Stimulated activated CD4-positive, alpha-beta T cell treated with anti-CD3 and anti-CD28 coated beads, Interleukin-4, amount 100 ng/mL, for 24 hours (primary cell): ENCODE measurements around the gene C3orf52.

Experiments
- DNase-seq: peaks from one replicate; pipeline ENCODE4 v3.0.0-alpha.2; 2020

C3orf52 gene

DNA sequence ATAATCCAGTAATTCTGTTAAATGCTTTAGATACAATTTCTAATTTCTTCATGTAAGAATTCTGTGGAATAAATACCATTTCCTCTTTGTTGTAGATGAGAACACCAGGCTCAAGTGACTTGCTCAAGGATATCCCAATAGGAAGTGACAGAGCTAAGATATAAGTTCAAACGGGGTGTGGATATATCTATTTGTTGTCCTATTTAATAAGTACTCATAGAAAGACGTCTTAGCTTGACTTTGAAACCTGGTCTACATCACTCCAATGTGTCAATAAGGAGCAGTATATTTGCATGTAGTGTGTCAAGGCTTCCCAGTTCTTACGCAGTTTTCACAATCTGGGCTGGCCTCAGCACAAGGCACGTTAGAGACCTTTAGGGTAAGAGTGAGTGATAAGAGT lies 51.6 kb downstream of the C3orf52 start:
- no peak for DNase-seq

DNA sequence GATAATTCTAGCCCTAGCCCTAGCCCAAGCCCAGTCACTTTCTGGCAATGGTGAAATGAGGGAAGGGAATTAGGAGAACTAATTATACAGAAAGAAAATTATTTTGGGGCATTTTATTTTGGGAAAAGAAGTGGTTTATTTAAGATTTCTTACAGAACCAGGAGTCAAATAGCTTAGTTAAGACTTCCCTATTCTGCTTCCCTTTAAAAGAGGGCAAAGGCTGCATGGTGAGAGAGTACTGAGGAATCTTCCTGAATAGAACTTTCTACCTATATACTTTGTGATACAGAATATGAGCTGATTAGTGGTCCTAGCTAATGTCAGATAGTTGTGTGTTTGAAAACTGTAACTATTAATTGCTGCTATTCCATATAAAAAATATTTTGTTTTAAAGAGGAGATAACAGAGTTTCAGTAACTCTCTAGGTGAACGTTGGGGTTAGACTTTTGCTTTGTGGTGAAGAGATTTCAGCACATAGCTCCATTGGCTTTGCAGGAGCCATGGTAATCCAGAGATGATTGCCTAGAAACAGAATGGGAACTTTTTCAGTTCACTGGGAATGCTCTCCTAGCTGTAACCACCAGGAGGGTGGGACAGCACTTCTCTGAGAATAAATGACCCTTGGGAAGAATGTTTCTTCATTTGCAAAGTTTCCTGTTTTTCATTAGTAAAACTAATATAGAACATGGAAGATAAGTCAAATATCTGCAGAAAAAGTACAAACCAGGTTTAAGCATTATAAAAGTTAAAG lies 52.2 kb downstream of the C3orf52 start:
- no peak for DNase-seq

DNA sequence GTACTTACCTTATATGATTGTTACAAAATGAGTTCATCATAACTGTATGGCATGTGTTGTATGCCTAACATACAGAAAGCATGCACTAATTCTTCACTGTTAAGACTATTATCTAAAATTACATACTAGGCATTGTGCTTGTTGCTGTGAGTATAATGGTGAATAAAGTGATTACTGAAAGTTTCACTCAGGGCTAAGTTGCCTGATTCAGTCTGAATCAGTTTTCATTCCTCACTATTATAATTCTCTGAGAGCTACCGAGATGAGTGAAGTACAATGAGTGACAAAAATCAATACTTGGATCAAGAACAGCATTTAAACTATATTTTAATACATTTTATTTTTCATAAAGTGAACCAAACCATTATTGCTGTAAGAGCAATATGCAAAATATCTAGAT lies 54.4 kb downstream of the C3orf52 start:
- DNase-seq, result no peak

DNA sequence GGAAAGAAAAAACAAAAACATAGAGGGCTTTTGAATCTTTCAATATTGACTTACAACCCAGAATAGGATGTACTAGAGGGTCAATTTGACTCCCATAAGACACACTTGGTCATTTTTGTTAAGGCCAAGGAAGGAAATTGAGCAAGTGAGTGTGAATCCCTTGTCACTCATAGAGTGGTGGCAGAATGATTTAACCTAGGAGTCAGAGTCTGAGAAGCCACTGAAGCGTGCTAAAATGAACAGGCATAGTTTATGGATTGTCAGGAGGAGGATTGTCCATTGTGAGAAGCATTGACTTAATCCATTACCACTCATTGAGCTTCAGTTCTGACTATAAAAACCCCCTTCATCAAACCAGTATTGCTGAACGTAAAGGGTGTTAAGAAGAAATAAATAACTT lies 55.1 kb downstream of the C3orf52 start:
- no peak for DNase-seq

DNA sequence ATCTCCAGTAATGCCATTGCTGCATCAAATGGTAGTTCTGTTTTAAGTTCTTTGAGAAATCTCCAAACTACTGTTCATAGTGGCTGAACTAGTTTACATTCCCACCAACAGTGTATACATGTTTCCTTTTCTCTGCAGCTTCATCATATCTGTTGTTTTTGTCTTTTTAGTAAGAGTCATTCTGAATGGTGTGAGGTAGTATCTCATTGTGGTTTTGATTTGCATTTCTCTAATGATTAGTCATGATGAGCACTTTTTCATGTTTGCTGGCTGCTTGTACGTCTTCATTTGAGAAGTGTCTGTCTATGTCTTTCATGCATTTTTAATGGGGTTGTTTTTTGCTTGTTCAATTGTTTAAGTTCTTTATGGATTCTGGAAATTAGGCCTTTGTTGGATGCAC lies 57.1 kb downstream of the C3orf52 start:
- DNase-seq, result no peak

DNA sequence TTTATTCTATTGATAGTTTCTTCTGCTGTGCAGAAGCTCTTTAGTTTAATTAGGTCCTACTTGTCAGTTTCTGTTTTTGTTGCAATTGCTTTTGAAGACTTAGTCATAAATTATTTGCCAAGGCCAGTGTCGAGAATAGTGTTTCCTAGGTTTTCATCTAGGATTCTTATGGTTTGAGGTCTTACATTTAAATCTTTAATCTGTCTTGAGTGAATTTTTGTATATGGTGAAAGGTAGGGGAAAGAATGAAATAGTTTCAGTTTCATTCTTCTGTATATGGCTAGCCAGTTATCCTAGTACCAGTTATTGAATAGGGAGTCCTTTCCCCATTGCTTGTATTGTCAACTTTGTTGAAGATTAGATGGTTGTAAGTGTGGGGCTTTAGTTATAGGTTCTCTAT lies 57.5 kb downstream of the C3orf52 start:
- DNase-seq, result no peak

DNA sequence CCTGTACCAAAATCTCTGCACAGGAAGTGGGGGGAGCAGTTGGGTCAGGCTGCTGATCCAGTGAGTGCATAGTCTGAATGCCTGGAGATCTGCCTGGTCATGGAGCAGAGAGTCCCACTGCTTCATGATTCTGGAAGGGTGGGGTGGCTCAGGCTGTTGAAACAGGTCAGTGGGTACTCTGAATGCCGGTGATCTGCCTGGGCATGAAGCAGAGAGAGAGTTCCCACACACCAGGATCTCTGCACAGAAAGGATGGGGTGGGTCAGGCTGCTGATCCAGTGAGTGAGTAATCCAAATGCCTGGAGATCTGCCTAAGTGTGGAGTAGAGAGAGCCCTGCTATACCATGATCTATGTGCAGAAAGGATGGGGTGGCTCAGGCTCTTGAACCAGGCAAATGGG lies 62.9 kb downstream of the C3orf52 start:
- no peak for DNase-seq

DNA sequence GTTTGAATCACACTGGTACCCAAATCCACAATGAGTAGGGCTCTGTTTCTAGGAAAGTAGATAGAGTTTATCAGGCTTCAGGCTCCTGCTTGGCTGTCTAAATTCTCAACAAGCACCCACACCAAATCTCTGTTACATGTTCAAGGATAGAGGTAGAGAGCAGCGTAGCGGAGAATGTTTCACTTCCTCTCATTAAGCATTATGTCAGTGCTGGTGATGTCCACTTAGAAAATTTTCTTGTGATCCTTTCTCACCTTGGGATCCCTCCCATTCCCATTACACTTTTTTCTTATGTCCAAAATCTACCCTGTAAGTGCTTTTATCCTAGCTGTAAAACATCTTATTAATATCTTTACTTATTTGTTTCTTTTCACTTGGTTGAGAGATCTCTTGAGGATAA lies 81.6 kb downstream of the C3orf52 start:
- no peak for DNase-seq
